HAP-1 (cell line): Measurements from ENCODE around the gene PANX2.
A peak's percentile ranks its signal among the peaks of the same experiment; 100 is the strongest.

Experiments used
- DNase-seq, 2 experiments: peaks; one replicate each; pipeline ENCODE4 v3.0.0-alpha.2; 2016 to 2020; ENCODE audit warnings: low spot score in 2 of 2
- H3K27me3 ChIP-seq: fragments of 250-450 bp; sonication (Bioruptor Pico); 2 replicates; pipeline ENCODE4 v1.5.1; 2020; ENCODE audit warnings: low read depth, mild to moderate bottlenecking, moderate library complexity
- H3K36me3 ChIP-seq: fragments of 250-450 bp; sonication (Bioruptor Pico); replicated peaks from 2 replicates; pipeline ENCODE4 v1.5.1; 2020; ENCODE audit warnings: mild to moderate bottlenecking
- H3K4me1 ChIP-seq: fragments of 250-450 bp; sonication (Bioruptor Pico); 2 replicates; pipeline ENCODE4 v1.5.1; 2020; ENCODE audit warnings: mild to moderate bottlenecking
- H3K4me3 ChIP-seq: fragments of 250-450 bp; sonication (Bioruptor Pico); 2 replicates; pipeline ENCODE4 v1.5.1; 2020; ENCODE audit warnings: mild to moderate bottlenecking, moderate library complexity
- H3K9me3 ChIP-seq: fragments of 250-450 bp; sonication (Bioruptor Pico); 2 replicates; pipeline ENCODE4 v1.5.1; 2020; ENCODE audit warnings: mild to moderate bottlenecking, moderate library complexity
- in situ Hi-C: fragments of 300-500 bp; cut with MboI; formaldehyde crosslinking; loops from 3 replicates; pipeline ENCODE4 v1.14.3; 2020; ENCODE audit warnings: low sequenced_read_pairs, inconsistent platforms, mixed read lengths

PANX2 gene

DNA sequence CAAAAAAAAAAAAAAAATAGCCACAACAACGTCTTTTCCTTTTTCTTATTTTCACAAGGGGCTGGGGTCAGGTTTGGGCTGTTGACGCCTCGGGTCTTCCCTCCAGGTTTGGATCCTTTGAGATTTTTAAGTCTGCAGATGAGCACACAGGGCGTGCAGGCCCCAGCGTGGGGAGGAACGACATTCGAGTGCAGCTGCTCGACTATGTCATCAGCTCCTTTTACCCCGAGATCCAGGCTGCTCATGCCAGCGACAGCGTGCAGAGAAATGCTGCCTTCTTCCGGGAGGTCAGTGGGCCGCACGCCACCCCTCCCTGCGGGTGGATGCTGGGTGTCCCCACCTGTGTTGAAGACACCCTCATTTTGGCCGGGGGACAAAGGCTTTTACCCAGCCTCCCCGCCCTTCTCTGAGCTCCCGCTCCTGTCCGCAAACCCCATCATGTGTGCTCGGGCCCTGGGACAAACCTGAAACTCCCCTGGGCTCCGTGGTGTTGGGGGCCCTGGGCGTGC is 38.0 kb downstream of the PANX2 start:
- no peaks in the 10 kb centered on the region for H3K4me1 ChIP-seq
- no peaks in the 10 kb centered on the region for H3K9me3 ChIP-seq
- H3K4me3 ChIP-seq = no peak overlapping the region
- peaks cover 60% of the 10 kb centered on the region for H3K36me3 ChIP-seq
- in situ Hi-C loops = loop anchor here (5.0 kb wide), 1 partner anchor 441 kb away; no protein-coding TSS in a partner anchor
- DNase-seq = no peak
- H3K27me3 ChIP-seq = no peaks in the 10 kb centered on the region

DNA sequence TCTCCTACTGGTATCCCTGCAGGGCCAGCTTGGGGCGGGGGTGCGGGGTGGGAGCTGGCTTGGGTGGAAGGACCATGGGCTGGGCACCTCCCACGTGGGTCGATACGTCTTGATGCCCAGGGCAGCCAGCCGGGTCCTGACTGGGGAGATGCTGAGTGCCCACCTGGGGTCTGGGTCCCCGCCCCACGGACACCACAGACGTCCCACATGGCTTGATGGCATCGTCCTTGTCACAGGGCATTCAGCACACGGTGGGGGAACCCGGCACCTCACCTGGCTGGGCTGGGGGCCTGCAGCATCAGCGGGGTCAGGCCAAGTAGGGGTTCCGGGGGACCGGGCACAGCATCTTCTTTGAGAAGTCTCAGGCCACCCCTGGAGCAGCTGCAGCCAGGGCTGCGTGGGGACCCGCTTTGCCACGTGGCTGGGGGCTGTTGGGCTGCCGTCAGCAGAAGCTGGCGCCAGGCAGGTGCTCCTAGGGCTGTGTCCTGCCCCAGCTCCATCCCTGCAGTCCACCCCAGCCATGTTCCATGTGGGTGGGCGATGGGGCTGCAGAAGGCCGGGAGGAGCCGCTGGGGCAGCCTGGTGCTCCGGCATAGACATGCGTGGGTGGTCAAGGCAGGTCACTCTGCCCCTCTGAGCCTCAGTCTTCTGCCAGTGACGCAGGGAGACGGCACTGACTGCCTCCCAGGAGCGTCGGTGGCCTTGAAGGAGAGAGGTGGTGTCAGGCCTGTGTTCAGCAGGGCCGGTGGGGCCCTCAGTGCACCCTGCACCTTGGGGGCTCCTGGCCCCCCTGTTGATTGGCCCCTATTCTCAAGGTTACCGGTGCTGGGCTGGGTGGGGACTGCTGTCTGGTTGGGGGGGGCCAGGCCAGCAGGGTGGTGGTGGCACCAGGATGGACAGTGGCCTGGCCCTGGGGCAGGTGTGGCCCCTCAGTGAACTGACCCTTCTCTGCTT is 38.7 kb downstream of the PANX2 start:
- in situ Hi-C loops = loop anchor here (5.0 kb wide), 1 partner anchor 442 kb away; no protein-coding TSS in a partner anchor
- Histone ChIP-seq H3K4me1 (no peaks in the 10 kb centered on the region), H3K36me3 (peaks cover 65% of the 10 kb centered on the region), H3K4me3 (no peak overlapping the region), H3K27me3 (no peaks in the 10 kb centered on the region), H3K9me3 (no peaks in the 10 kb centered on the region)
- DNase-seq = no peak

DNA sequence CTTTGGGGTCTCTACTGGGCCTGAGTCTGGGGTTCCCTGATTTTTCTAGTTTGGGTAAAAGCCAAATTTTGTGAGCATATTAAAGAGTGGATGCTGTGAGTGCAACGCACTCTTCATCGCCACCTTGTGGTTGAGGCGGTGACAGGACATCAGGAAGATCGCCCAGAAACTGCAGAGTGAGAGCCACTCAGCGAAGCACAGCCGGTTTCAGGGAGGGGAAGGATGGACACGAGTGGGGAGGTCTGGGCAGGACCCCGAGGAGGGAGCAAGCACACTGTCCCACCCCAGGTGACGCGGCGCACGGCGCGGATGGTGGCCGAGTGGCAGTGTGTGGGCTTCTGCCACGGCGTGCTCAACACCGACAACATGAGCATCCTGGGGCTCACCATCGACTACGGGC is 39.4 kb downstream of the PANX2 start:
- Histone ChIP-seq H3K4me3 (no peak overlapping the region), H3K36me3 (peaks cover 69% of the 10 kb centered on the region), H3K4me1 (no peaks in the 10 kb centered on the region), H3K27me3 (no peaks in the 10 kb centered on the region), H3K9me3 (no peaks in the 10 kb centered on the region)
- in situ Hi-C loops = loop anchor here (5.0 kb wide), 2 partner anchors 278 to 443 kb away; no protein-coding TSS in a partner anchor
- DNase-seq = peak; percentile 44 to 79

DNA sequence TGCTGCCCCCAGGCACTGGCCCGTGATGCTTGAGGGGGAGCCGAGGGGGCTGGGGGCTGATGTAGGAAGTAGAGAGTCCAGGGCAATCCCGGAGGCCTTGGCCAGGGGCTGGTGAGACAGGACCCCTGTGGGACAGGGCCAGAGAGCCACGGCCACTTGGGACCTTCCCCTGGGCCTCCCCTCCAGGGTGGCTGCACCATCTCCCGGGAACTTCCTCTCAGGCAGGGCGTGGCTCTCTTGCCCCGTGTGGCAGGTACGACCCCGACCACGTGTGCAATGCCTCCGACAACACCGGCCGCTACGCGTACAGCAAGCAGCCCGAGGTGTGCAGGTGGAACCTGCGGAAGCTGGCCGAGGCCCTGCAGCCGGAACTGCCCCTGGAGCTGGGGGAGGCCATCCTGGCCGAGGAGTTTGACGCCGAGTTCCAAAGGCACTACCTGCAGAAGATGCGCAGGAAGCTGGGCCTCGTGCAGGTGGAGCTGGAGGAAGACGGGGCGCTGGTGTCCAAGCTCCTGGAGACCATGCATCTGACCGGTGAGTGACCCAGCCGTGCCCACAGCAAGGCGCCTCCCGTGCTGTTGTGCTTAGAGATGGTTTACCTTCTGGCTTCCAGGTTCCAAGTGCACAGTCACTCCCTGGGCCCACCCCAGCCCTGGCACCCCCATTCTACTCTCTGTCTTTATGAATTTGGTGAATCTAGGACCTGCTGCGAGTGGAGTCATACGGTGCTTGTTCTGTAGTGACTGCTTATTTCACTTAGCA is 40.0 kb downstream of the PANX2 start:
- Histone ChIP-seq H3K4me1 (no peaks in the 10 kb centered on the region), H3K9me3 (no peaks in the 10 kb centered on the region), H3K4me3 (no peak overlapping the region), H3K27me3 (no peaks in the 10 kb centered on the region), H3K36me3 (peaks cover 70% of the 10 kb centered on the region)
- no peak for DNase-seq
- in situ Hi-C loops = loop anchor here (5.0 kb wide), 1 partner anchor 278 kb away; no protein-coding TSS in a partner anchor

DNA sequence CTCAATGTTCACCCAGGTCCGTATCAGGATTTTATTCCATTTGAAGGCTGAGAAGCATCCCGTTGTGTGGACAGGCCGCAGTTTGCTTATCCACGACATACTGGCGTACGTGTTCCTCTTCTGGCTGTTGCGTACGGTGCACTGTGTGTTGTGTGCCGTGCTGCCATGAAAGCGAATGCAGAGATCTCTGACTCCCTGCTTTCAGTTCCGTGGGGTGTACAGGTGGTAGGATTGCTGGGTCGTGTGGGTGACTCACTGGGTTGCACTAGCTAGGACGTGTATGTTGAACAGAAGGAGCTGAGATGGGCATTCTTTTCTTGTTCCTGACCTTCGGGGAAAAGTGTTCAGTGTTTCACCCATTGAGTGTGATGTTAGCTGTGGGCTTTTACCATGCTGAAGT is 40.6 kb downstream of the PANX2 start:
- DNase-seq = no peak
- in situ Hi-C loops = loop anchor here (5.0 kb wide), 1 partner anchor 279 kb away; no protein-coding TSS in a partner anchor
- H3K9me3 ChIP-seq = no peaks in the 10 kb centered on the region
- no peak overlapping the region for H3K4me3 ChIP-seq
- no peaks in the 10 kb centered on the region for H3K4me1 ChIP-seq
- H3K36me3 ChIP-seq = peaks cover 75% of the 10 kb centered on the region
- H3K27me3 ChIP-seq = no peaks in the 10 kb centered on the region

DNA sequence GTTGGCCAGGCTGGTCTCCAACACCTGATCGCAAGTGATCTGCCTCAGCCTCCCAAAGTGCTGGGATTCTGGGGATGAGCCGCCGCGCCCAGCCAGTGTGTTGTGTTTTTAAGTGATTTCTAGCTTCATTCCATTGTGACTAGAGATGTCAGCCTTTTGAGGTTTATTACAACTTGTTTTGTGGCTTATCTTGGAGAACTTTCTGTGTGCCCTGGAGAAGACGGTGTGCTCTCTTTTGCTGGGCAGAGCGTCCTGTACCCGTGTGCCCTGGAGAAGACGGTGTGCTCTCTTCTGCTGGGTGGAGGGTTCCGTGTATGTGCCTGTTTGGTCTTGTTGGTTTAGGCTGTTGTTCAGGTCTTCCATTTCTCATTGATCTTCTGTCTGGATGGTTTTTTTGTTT is 42.7 kb downstream of the PANX2 start:
- Histone ChIP-seq H3K4me3 (no peak overlapping the region), H3K36me3 (peaks cover 79% of the 10 kb centered on the region), H3K4me1 (no peaks in the 10 kb centered on the region), H3K27me3 (no peaks in the 10 kb centered on the region), H3K9me3 (no peaks in the 10 kb centered on the region)
- in situ Hi-C loops = loop anchor here (5.0 kb wide), 1 partner anchor 281 kb away; no protein-coding TSS in a partner anchor
- no peak for DNase-seq

DNA sequence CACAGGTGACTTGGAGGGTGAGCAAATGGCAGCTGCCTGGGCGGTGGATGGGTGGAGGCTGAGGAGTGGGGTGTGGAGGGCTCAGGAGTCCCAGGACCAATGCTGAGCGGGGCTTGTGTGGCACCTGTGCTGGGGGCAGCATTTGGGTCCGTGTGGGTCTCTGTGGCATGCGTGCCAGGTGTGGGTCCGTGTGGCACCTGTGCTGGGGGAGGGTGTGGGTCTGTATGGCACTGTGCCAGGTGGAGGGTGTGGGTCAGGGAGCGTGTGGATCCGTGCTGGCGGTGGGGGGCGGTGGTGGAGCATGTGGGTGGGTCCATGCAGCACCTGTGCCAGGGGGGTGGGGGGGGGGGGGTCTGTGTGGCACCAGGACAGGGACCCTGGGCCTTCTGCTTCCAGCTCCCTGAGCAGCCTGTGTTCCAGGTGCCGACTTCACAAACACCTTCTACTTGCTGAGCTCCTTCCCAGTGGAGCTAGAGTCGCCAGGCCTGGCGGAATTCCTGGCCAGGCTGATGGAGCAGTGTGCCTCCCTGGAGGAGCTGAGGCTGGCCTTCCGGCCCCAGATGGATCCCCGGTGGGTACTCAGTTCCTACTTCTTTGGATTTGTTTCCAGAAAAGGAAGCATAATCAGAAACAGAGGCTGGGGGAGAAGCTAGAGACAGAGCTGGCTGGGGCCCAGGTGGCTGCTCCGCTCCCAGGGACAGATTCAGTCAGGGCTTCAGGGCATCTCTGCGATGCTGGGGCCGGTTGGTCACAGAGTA is 44.9 kb downstream of the PANX2 start:
- no peak overlapping the region for H3K4me3 ChIP-seq
- no peak for DNase-seq
- no peaks in the 10 kb centered on the region for H3K9me3 ChIP-seq
- in situ Hi-C loops = no loop called here
- H3K36me3 ChIP-seq = peaks cover 89% of the 10 kb centered on the region
- no peaks in the 10 kb centered on the region for H3K27me3 ChIP-seq
- H3K4me1 ChIP-seq = no peaks in the 10 kb centered on the region

DNA sequence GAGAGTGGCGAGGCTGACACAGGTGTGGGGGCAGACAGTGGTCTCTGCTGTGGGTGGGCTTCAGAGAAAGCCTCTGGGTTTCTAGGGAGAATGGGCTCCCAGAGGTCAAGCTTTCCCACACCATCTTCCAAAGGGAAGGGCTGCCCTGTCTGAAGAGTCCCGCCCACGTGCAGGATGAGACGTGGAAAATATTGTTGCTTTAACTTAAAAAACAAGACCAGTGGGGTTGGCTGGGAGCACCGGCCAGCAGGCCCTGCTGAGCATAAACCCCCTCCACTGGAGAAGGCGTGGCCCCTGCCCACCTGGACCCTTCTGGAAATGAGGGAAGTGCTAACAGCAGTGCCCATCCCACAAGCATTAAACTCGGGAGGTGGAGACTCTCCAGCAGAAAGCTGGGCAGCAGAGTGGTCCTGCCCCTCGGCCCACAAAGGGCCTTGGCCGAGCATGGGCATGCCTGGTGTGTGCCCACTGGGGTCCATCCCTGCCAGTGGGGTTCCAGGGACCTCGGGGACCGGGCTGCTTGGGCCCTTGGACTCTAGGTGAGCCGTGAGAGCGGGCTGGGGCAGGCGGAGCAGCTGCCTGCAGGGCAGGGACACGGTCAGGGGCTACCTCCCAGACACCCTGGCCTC is 45.6 kb downstream of the PANX2 start:
- H3K27me3 ChIP-seq = no peaks in the 10 kb centered on the region
- peaks cover 84% of the 10 kb centered on the region for H3K36me3 ChIP-seq
- in situ Hi-C loops = no loop called here
- no peak overlapping the region for H3K4me3 ChIP-seq
- H3K4me1 ChIP-seq = no peaks in the 10 kb centered on the region
- no peaks in the 10 kb centered on the region for H3K9me3 ChIP-seq
- DNase-seq = no peak

DNA sequence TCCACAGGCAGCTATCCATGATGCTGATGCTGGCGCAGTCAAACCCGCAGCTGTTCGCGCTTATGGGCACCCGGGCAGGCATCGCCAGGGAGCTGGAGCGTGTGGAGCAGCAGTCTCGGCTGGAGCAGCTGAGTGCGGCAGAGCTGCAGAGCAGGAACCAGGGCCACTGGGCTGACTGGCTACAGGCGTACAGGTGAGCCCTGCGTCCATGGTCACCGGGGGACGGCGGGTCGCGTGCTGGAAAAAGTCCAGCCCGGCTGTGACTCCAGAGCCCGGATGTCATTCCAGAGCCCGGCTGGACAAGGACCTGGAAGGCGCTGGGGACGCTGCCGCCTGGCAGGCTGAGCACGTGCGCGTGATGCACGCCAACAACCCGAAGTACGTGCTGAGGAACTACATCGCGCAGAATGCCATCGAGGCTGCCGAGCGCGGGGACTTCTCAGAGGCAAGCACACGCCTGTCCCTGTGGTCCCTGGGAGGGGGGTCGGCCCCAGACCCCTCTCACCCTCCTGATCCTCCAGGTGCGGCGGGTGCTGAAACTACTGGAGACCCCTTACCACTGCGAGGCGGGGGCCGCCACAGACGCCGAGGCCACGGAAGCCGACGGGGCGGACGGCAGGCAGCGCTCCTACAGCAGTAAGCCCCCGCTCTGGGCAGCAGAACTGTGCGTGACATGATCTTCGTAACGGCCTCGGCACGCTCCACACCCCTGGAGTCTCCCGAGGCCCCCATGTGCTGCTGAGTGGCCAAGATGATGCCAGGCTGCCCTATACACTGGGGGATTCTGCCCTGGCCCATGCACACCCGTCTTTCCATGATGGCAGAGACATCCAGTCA is 46.4 kb downstream of the PANX2 start:
- in situ Hi-C loops = no loop called here
- no peaks in the 10 kb centered on the region for H3K4me1 ChIP-seq
- H3K9me3 ChIP-seq = no peaks in the 10 kb centered on the region
- H3K36me3 ChIP-seq = peaks cover 86% of the 10 kb centered on the region
- H3K27me3 ChIP-seq = no peaks in the 10 kb centered on the region
- DNase-seq = no peak
- no peak overlapping the region for H3K4me3 ChIP-seq

DNA sequence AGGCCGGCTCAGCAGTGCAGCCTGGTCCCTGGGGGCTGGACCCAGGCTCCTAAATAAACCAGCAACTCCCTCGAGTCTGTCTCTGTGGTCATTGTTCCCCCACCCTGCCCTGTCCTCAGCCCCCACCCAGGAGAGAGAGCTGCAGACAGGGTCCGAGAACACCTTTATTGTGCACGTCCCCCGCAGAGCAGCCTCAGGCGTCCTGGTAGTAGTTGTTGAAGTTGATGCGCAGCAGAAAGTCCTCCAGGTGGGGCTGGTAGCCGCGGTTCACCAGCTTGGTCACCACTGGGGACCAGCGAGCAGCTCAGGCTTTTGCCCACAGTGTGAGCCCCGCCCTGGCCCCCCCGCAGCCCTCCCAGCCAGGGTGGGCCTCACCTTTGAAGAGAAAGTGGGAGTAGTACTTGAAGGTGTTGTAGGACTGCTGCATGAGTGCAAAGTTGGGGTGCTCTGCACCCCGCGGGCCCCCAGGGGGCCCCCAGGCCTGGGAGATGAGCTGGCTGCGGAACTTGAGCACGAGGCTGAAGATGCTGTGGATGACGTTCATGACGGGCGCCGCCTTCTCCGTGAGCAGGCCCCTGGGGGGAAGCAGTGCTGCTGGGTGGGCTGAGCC is 47.1 kb downstream of the PANX2 start:
- H3K36me3 ChIP-seq = peaks cover 88% of the 10 kb centered on the region
- H3K27me3 ChIP-seq = no peaks in the 10 kb centered on the region
- no peaks in the 10 kb centered on the region for H3K4me1 ChIP-seq
- no peak for DNase-seq
- no peaks in the 10 kb centered on the region for H3K9me3 ChIP-seq
- in situ Hi-C loops = no loop called here
- no peak overlapping the region for H3K4me3 ChIP-seq

DNA sequence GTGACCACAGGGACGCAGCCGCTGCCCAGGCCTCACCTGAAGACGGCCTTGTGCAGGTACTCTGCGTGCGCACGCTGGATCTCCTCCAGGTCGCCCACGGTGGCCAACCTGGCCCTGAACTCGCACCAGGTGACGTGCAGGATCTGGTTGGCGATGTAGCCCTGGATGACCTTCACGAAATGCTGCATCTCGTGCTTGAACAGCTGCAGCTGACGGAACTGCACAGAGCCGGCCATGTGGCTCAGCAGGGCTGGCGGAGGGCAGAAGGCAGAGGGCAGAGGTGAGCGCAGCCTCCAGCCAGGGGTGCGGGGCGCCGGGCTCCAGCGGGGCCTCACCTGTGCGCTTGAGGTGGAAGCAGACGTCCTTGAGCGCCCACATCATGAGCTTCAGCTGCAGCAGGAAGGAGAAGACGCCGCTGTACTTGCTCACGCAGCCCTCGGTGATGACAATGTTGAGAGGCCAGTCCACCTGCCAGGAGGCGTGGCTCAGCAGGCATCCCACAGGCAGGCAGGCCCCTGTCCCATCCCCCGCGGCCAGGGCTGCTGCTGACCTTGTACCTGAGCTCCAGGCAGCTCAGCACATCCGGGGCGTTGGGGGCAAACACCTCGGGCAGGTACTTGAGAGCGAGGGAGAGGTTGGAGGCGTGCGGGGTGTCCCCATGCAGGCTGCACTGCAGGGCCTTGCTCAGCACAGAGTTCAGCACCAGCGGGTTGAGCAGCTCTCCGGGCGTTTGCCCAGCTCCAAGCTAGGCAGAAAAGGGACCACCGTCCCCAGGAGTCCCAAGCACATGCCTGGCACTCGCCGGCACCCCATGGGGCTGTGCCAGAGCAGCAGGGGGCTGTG is 47.8 kb downstream of the PANX2 start:
- Histone ChIP-seq H3K4me3 (no peak overlapping the region), H3K9me3 (no peaks in the 10 kb centered on the region), H3K27me3 (no peaks in the 10 kb centered on the region), H3K36me3 (peaks cover 88% of the 10 kb centered on the region), H3K4me1 (no peaks in the 10 kb centered on the region)
- in situ Hi-C loops = no loop called here
- no peak for DNase-seq
